ENCODE results near the gene DMPK. TPM values are rescaled to one million over a fixed set of nuclear protein-coding genes. Genes with fewer than 3 reads are reported as not detected.

Gene DMPK
- total and polyA plus RNA-seq, 2 experiments from 2014 or later: 9.8 to 24.0 TPM

DNA sequence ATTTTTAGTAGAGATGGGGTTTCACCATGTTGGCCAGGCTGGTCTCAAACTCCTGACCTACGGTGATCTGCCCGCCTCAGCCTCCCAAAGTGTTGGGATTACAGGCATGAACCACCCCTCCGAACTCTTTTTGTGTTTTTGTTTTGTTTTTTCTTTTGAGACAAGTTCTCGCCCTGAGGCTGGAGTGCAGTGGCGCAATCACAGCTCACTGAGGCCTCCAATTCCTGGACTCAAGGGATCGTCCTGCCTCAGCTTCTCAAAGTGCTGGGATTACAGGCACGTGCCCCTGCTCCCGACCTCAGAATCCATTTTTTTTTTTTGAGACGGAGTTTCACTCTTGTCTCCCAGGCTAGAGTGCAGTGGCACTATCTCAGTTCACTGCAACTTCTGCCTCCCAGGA is 24.6 kb downstream of the DMPK start (continued):
- TF ChIP-seq, protein P1, sequence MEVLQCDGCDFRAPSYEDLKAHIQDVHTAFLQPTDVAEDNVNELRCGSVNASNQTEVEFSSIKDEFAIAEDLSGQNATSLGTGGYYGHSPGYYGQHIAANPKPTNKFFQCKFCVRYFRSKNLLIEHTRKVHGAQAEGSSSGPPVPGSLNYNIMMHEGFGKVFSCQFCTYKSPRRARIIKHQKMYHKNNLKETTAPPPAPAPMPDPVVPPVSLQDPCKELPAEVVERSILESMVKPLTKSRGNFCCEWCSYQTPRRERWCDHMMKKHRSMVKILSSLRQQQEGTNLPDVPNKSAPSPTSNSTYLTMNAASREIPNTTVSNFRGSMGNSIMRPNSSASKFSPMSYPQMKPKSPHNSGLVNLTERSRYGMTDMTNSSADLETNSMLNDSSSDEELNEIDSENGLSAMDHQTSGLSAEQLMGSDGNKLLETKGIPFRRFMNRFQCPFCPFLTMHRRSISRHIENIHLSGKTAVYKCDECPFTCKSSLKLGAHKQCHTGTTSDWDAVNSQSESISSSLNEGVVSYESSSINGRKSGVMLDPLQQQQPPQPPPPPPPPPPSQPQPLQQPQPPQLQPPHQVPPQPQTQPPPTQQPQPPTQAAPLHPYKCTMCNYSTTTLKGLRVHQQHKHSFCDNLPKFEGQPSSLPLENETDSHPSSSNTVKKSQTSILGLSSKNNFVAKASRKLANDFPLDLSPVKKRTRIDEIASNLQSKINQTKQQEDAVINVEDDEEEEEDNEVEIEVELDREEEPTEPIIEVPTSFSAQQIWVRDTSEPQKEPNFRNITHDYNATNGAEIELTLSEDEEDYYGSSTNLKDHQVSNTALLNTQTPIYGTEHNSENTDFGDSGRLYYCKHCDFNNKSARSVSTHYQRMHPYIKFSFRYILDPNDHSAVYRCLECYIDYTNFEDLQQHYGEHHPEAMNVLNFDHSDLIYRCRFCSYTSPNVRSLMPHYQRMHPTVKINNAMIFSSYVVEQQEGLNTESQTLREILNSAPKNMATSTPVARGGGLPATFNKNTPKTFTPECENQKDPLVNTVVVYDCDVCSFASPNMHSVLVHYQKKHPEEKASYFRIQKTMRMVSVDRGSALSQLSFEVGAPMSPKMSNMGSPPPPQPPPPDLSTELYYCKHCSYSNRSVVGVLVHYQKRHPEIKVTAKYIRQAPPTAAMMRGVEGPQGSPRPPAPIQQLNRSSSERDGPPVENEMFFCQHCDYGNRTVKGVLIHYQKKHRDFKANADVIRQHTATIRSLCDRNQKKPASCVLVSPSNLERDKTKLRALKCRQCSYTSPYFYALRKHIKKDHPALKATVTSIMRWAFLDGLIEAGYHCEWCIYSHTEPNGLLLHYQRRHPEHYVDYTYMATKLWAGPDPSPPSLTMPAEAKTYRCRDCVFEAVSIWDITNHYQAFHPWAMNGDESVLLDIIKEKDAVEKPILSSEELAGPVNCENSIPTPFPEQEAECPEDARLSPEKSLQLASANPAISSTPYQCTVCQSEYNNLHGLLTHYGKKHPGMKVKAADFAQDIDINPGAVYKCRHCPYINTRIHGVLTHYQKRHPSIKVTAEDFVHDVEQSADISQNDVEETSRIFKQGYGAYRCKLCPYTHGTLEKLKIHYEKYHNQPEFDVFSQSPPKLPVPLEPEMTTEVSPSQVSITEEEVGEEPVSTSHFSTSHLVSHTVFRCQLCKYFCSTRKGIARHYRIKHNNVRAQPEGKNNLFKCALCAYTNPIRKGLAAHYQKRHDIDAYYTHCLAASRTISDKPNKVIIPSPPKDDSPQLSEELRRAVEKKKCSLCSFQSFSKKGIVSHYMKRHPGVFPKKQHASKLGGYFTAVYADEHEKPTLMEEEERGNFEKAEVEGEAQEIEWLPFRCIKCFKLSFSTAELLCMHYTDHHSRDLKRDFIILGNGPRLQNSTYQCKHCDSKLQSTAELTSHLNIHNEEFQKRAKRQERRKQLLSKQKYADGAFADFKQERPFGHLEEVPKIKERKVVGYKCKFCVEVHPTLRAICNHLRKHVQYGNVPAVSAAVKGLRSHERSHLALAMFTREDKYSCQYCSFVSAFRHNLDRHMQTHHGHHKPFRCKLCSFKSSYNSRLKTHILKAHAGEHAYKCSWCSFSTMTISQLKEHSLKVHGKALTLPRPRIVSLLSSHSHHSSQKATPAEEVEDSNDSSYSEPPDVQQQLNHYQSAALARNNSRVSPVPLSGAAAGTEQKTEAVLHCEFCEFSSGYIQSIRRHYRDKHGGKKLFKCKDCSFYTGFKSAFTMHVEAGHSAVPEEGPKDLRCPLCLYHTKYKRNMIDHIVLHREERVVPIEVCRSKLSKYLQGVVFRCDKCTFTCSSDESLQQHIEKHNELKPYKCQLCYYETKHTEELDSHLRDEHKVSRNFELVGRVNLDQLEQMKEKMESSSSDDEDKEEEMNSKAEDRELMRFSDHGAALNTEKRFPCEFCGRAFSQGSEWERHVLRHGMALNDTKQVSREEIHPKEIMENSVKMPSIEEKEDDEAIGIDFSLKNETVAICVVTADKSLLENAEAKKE (CRISPR knock-in tag; IDR thresholded peaks at IDR 0.05): no peak

DNA sequence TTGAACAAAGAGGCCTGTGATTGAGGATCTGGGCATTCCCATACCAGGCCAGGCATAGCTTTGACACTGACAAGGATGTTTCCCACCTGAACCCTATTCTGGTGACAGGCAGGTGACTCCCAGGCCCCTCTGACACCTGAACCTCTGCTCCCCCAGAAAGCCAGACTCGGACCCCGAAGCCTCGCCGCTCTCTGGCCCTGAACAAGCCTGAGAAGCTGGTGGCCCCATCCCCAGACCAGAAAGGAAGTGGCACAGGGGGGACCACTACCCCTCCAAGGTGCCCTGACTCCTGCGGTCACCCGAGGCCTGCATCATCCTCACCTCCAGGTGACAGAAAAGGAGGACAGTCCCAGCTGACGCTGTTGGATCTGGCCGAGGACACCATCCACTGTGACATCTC is 28.0 kb downstream of the DMPK start:
- H3K4me1 ChIP-seq (ENCODE audit: insufficient read depth): peaks cover 3% of the 10 kb centered on the region; the same call in 1 of the 2 replicates
- no peaks in the 10 kb centered on the region for H3K36me3 ChIP-seq (ENCODE audit: insufficient read depth)
- H3K27ac ChIP-seq (ENCODE audit: low read depth): no peak overlapping the region
- Mint-ChIP-seq H3K4me3 (no peak overlapping the region), H3K9me3 (no peaks in the 10 kb centered on the region; the same call in 2 of the 3 replicates), H3K27ac (no peak overlapping the region), H3K4me1 (peaks cover 3% of the 10 kb centered on the region), H3K36me3 (ENCODE audit: low read depth) (no peaks in the 10 kb centered on the region), H3K27me3 (ENCODE audit: insufficient read depth, low read depth, poor library complexity) (peaks cover 16% of the 10 kb centered on the region)
- ATAC-seq (no peak), DNase-seq (ENCODE audit: low spot score) (no peak)
- no peaks in the 10 kb centered on the region for H4K20me1 ChIP-seq (replicated peaks; ENCODE audit: insufficient read depth)
- no peaks in the 10 kb centered on the region for H3K9me2 ChIP-seq (ENCODE audit: insufficient read depth)
- no peaks in the 10 kb centered on the region for H3K27me3 ChIP-seq (ENCODE audit: insufficient read depth)
- H2AFZ ChIP-seq: no peak overlapping the region
- no peaks in the 10 kb centered on the region for H3F3A ChIP-seq (replicated peaks; ENCODE audit: low read depth)
- no peak overlapping the region for H3K4me2 ChIP-seq
- H3K79me2 ChIP-seq (replicated peaks; ENCODE audit: insufficient read depth): no peaks in the 10 kb centered on the region
- H3K4me3 ChIP-seq: no peak overlapping the region
- TF ChIP-seq ZNF114 (CRISPR knock-in tag; IDR thresholded peaks at IDR 0.05) (no peak), CREB1 (CRISPR knock-in tag; IDR thresholded peaks at IDR 0.05; ENCODE audit: low read depth) (no peak), JUNB (IDR thresholded peaks at IDR 0.05; ENCODE audit: unreplicated experiment) (no peak)
- TF ChIP-seq, protein P1 (CRISPR knock-in tag; IDR thresholded peaks at IDR 0.05): no peak
- TF ChIP-seq, protein P2, sequence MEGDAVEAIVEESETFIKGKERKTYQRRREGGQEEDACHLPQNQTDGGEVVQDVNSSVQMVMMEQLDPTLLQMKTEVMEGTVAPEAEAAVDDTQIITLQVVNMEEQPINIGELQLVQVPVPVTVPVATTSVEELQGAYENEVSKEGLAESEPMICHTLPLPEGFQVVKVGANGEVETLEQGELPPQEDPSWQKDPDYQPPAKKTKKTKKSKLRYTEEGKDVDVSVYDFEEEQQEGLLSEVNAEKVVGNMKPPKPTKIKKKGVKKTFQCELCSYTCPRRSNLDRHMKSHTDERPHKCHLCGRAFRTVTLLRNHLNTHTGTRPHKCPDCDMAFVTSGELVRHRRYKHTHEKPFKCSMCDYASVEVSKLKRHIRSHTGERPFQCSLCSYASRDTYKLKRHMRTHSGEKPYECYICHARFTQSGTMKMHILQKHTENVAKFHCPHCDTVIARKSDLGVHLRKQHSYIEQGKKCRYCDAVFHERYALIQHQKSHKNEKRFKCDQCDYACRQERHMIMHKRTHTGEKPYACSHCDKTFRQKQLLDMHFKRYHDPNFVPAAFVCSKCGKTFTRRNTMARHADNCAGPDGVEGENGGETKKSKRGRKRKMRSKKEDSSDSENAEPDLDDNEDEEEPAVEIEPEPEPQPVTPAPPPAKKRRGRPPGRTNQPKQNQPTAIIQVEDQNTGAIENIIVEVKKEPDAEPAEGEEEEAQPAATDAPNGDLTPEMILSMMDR (conservative IDR thresholded peaks at IDR 0.05; ENCODE audit: low read depth in 2 of 2): no peak

Data from GM23338 (cell line).